Smooth muscle cell (in vitro differentiated cells): ENCODE data around the gene ELF5. TPM values are rescaled to one million over a fixed set of nuclear protein-coding genes. Genes with fewer than 3 reads are reported as not detected.

ENCODE experiments used
- DNase-seq: peaks from one replicate; lab custom pipeline; 2025; ENCODE audit not compliant: unreplicated experiment; lab: John Stamatoyannopoulos, UW
- H2AFZ ChIP-seq: fragments of 200-600 bp; sonication (generic); 2 replicates; pipeline ENCODE4 v1.6.0; 2016; ENCODE audit warnings: antibody characterized with exemption, low read depth, mild to moderate bottlenecking
- H3F3A ChIP-seq: fragments of 200-600 bp; sonication (generic); 2 replicates; pipeline ENCODE4 v1.6.0; 2017; ENCODE audit warnings: antibody characterized with exemption, low read depth
- H3K27ac ChIP-seq: fragments of 200-600 bp; sonication (generic); 2 replicates; pipeline ENCODE4 v1.5.1; 2016; ENCODE audit warnings: low read depth, mild to moderate bottlenecking
- H3K27me3 ChIP-seq: fragments of 200-600 bp; sonication (generic); 2 replicates; pipeline ENCODE4 v1.6.1; 2016; ENCODE audit warnings: low read depth, mild to moderate bottlenecking
- H3K36me3 ChIP-seq: fragments of 200-600 bp; sonication (generic); 2 replicates; pipeline ENCODE4 v1.5.1; 2016; ENCODE audit warnings: low read depth
- H3K4me1 ChIP-seq: fragments of 200-600 bp; sonication (generic); 2 replicates; pipeline ENCODE4 v1.5.1; 2016; ENCODE audit warnings: low read depth
- H3K4me2 ChIP-seq: fragments of 200-600 bp; sonication (generic); 2 replicates; pipeline ENCODE4 v1.6.0; 2016; ENCODE audit warnings: mild to moderate bottlenecking
- H3K4me3 ChIP-seq: fragments of 200-600 bp; sonication (generic); 2 replicates; pipeline ENCODE4 v1.5.1; 2016; ENCODE audit warnings: mild to moderate bottlenecking
- H3K79me2 ChIP-seq: fragments of 200-600 bp; sonication (generic); 2 replicates; pipeline ENCODE4 v1.6.0; 2016; ENCODE audit warnings: low read depth, mild to moderate bottlenecking
- H3K9ac ChIP-seq: fragments of 200-600 bp; sonication (generic); 2 replicates; pipeline ENCODE4 v1.6.0; 2016; ENCODE audit warnings: low read depth
- H3K9me3 ChIP-seq: fragments of 200-600 bp; sonication (generic); replicated peaks from 2 replicates; pipeline ENCODE4 v1.5.1; 2016; ENCODE audit warnings: low read depth
- H4K20me1 ChIP-seq: fragments of 200-600 bp; sonication (generic); 2 replicates; pipeline ENCODE4 v1.6.0; 2016; ENCODE audit warnings: low read depth
- WGBS: methylation state at CpG from one replicate; pipeline ENCODE4 v1.1.7; 2016; ENCODE audit warnings: low lambda C conversion rate; 5-methylcytosine and 5-hydroxymethylcytosine counted together
- polyA plus RNA-seq: library from polyadenylated mRNA; unstranded; fragments of >200 nt; fragmentation: Nextera tagmentation; extraction: Ambion mirVana; gene quantifications from 2 replicates; pipeline ENCODE4 v1.2.1, GENCODE V29; 2016
- total RNA-seq: library from RNA; depleted of rRNA; stranded (reverse); fragments of >200 nt; gene quantifications from 2 replicates; pipeline ENCODE4 v1.2.3, GENCODE V29; 2014
- TF ChIP-seq, protein P1 (sequence below): fragments of 200-600 bp; sonication (generic); IDR thresholded peaks from 2 replicates; pipeline ENCODE4 v1.5.1; 2017; ENCODE audit warnings: borderline replicate concordance, mild to moderate bottlenecking, antibody characterized with exemption; ENCODE audit not compliant: insufficient read depth, poor library complexity, severe bottlenecking

ELF5 gene
- total and polyA plus RNA-seq, 2 experiments from 2014 or later = 0.67 TPM; not detected in 1

DNA sequence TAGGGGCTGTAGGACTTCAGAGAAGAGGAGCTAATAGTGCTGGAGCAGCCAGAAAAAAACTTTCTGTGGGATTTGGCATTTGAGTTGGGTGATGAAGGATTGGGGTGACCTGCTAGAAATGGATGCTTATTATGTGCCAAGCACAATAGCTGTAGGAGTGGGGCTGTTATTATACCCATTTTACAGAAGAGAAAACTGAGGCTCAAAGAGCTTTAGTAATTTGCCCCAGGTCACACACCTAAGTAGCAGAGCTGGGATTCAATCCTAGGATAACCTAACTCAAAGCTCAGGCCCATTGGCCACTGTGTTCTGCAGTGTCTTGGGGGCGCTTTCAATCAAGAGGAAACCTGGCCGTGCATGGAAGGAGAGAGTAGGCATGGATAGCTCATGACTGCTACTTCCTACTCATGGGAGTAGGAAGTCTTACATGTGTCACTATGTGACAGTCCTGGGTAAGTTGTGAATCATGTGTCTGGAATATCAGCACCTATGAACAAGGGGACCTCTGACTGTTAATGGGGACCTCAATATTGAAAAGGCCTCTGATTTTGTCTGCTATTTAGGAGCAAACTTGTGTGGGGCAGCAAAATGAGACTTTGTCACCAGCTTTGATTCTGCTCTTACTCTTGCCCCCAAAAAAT, 6.1 kb upstream of the ELF5 start:
- H2AFZ ChIP-seq = no peak overlapping the region
- no peaks in the 10 kb centered on the region for H3K36me3 ChIP-seq
- no peak for DNase-seq
- no peaks in the 10 kb centered on the region for H4K20me1 ChIP-seq
- no peak overlapping the region for H3K4me2 ChIP-seq
- H3K4me1 ChIP-seq = no peaks in the 10 kb centered on the region
- H3K27ac ChIP-seq = no peak overlapping the region
- WGBS = 92% methylated on average over 2 of the region's 2 CpGs
- H3F3A ChIP-seq = no peaks in the 10 kb centered on the region
- no peak overlapping the region for H3K4me3 ChIP-seq
- H3K9ac ChIP-seq = no peak overlapping the region
- no peaks in the 10 kb centered on the region for H3K27me3 ChIP-seq
- no peaks in the 10 kb centered on the region for H3K79me2 ChIP-seq
- TF ChIP-seq, protein P1, sequence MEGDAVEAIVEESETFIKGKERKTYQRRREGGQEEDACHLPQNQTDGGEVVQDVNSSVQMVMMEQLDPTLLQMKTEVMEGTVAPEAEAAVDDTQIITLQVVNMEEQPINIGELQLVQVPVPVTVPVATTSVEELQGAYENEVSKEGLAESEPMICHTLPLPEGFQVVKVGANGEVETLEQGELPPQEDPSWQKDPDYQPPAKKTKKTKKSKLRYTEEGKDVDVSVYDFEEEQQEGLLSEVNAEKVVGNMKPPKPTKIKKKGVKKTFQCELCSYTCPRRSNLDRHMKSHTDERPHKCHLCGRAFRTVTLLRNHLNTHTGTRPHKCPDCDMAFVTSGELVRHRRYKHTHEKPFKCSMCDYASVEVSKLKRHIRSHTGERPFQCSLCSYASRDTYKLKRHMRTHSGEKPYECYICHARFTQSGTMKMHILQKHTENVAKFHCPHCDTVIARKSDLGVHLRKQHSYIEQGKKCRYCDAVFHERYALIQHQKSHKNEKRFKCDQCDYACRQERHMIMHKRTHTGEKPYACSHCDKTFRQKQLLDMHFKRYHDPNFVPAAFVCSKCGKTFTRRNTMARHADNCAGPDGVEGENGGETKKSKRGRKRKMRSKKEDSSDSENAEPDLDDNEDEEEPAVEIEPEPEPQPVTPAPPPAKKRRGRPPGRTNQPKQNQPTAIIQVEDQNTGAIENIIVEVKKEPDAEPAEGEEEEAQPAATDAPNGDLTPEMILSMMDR = no peak
- H3K9me3 ChIP-seq = no peaks in the 10 kb centered on the region

DNA sequence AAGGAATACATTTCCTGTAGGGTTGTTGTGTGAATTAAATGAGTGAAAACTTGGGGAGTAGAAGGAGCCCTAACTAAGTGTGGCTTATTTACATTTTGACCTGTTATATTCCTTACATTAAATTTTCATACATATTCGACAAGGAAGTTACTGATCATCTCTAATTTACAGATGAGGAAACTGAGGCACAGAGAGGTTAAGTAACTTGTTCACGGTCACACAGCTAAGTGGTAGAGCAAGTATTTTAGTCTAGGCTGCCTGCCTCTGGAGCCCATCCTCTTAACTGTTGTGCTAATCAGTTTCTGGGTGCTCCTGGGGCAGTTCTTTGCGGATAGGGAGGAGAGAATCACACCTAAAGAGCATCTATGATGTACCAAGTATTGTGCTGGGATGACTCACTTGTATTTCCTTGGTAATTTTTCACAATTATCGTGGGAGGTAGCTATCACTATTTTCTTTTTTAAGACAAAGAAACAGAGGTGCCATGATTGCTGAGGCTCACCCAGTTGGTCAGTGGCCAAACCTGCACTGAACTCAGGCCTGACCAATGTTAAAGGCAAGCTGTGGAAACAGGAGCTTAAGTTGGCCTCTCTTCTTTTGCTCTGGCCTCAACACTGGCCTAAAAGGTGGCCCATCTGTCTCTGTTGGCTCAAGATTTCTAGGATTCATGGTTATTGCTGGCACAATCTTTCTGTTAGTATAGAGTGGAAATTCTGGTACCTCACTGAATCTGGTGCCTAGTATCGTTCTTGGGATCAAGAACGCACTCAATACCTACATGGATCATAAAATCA, 2.9 kb upstream of the ELF5 start:
- Histone ChIP-seq H4K20me1 (no peaks in the 10 kb centered on the region), H3K4me3 (no peak overlapping the region), H3K36me3 (no peaks in the 10 kb centered on the region), H3K4me1 (no peaks in the 10 kb centered on the region), H3K9me3 (no peaks in the 10 kb centered on the region), H3K4me2 (no peak overlapping the region), H2AFZ (no peak overlapping the region), H3K9ac (no peak overlapping the region), H3K27me3 (no peaks in the 10 kb centered on the region), H3F3A (no peaks in the 10 kb centered on the region), H3K27ac (no peak overlapping the region), H3K79me2 (no peaks in the 10 kb centered on the region)
- WGBS = 94% methylated on average over 6 of the region's 6 CpGs
- DNase-seq = no peak
- TF ChIP-seq, protein P1 = no peak

DNA sequence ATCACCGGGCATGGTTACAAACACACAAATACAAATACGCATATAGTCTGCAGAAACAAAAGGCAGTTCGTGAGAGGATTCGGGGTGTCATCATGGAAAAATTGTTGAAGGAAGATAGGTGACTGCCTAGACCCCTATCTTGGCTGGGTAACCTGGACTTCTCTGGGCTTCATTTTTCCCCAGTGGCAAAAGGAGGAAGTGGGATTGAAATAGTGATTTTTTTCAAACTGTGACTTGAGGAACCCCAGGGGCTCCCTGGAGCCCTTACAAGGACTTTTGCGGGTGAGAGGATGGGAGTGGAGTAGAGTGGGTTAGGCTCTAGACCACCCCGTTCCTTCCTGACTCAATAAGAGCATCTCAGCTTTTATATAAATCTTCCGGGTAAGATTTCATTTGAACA, 1.0 kb upstream of the ELF5 start:
- TF ChIP-seq, protein P1 = no peak
- H3F3A ChIP-seq = no peaks in the 10 kb centered on the region
- WGBS = 95% methylated on average over 7 of the region's 7 CpGs

More for the DNA sequence above, 1.0 kb upstream of the ELF5 start:
- no peak for DNase-seq
- Histone ChIP-seq H3K9me3 (no peaks in the 10 kb centered on the region), H3K9ac (no peak overlapping the region), H2AFZ (no peak overlapping the region), H4K20me1 (no peaks in the 10 kb centered on the region), H3K36me3 (no peaks in the 10 kb centered on the region), H3K4me2 (no peak overlapping the region), H3K4me1 (no peaks in the 10 kb centered on the region), H3K79me2 (no peaks in the 10 kb centered on the region), H3K4me3 (no peak overlapping the region), H3K27ac (no peak overlapping the region), H3K27me3 (no peaks in the 10 kb centered on the region)
